Kidney (tissue), 14 donors: ENCODE results near the gene TRPM1. TPM values are rescaled to one million over a fixed set of nuclear protein-coding genes. Genes with fewer than 3 reads are reported as not detected.

ENCODE experiments used
- DNase-seq, 5 donors: peaks; one replicate each; pipeline ENCODE4 v3.0.0-alpha.2; 2013 to 2020
- FAIRE-seq: peaks from 2 replicates; lab custom pipeline; 2012; peaks lifted over from hg19 to GRCh38; lab: Jason Lieb, UNC
- H3K27ac ChIP-seq, 2 donors: one replicate each; pipeline ENCODE4 v1.7.0; 2013; ENCODE audit warnings: low read depth in 2 of 2, low read length in 2 of 2, inconsistent platforms in 1 of 2
- H3K27me3 ChIP-seq: one replicate; pipeline ENCODE4 v1.7.1; 2013; ENCODE audit warnings: low read length, inconsistent platforms; ENCODE audit not compliant: control insufficient read depth, insufficient read depth
- H3K36me3 ChIP-seq, 3 donors: one replicate each; pipeline versions ENCODE4 v1.7.0 to v1.7.1; 2013; ENCODE audit warnings: low read length in 3 of 3, control low read depth in 1 of 3, inconsistent platforms in 1 of 3; ENCODE audit not compliant: insufficient read depth in 3 of 3, control insufficient read depth in 2 of 3
- H3K4me1 ChIP-seq, 3 donors: one replicate each; pipeline versions ENCODE4 v1.7.0 to v1.7.1; 2013; ENCODE audit warnings: low read length in 3 of 3, inconsistent platforms in 1 of 3, low read depth in 1 of 3; ENCODE audit not compliant: control insufficient read depth in 2 of 3, insufficient read depth in 2 of 3
- H3K4me3 ChIP-seq, 3 donors: one replicate each; pipeline versions ENCODE4 v1.7.0 to v1.8.1; 2013; ENCODE audit warnings: low read length in 3 of 3, control low read depth in 1 of 3, inconsistent platforms in 1 of 3
- H3K9ac ChIP-seq, 3 donors: one replicate each; pipeline versions ENCODE4 v1.7.0 to v1.7.1; 2013; ENCODE audit warnings: low read length in 3 of 3, control low read depth in 1 of 3, inconsistent platforms in 1 of 3
- H3K9me3 ChIP-seq, 3 donors: one replicate each; pipeline versions ENCODE4 v1.7.0 to v1.7.1; 2013; ENCODE audit warnings: low read length in 3 of 3, control low read depth in 1 of 3, inconsistent platforms in 1 of 3; ENCODE audit not compliant: control insufficient read depth in 2 of 3, insufficient read depth in 1 of 3
- CTCF ChIP-seq: IDR thresholded peaks from 3 replicates; pipeline ENCODE4 v1.5.1; 2012; ENCODE audit warnings: mild to moderate bottlenecking, moderate library complexity, borderline replicate concordance; ENCODE audit not compliant: insufficient read depth; ENCODE audit errors: extremely low read depth
- intact Hi-C: fragments of 100-400 bp; cut with DNase I; formaldehyde crosslinking; loops from one replicate; pipeline ENCODE4 v1.11.1; 2022
- polyA plus RNA-seq: library from polyadenylated mRNA; stranded (reverse); fragments of 350-450 nt; fragmentation: Illumina TruSeq; extraction: RNeasy Lipid Tissue Mini Kit (QIAGEN cat#74804); gene quantifications from one replicate; pipeline ENCODE4 v1.2.3, GENCODE V29; 2014; ENCODE audit warnings: low read depth, low replicate concordance; ENCODE audit not compliant: insufficient read depth
- total RNA-seq: library from RNA; stranded (reverse); fragmentation: NEBNext Ultra II Directional; extraction: Animal tissue kit (Norgen Biotek cat#: 25700); gene quantifications from one replicate; pipeline ENCODE4 v1.2.1, GENCODE V29; 2021
- donor health status: control.
- donor health status: control.
- donor health status: control.
- donor health status: control.
- donor health status: control.
- donor health status: DM: yes; HTN: yes; CAD: no.
- donor health status: Normal renal cell carcinoma (clear cell type).

TRPM1 gene
- total and polyA plus RNA-seq, 2 donors from 2014 or later, result 1.3 TPM; not detected in 1

GRCh38 chr15:31145271-31145911, 43.9 kb upstream of the TRPM1 start:
- FAIRE-seq, result no peak

GRCh38 chr15:31141792-31142191, 40.3 kb upstream of the TRPM1 start:
- FAIRE-seq (no peak), DNase-seq (no peak)
- no peak overlapping the region for H3K4me3 ChIP-seq
- no peak overlapping the region for H3K27ac ChIP-seq
- no peak overlapping the region for H3K9ac ChIP-seq
- no peaks in the 10 kb centered on the region for H3K36me3 ChIP-seq
- no peaks in the 10 kb centered on the region for H3K4me1 ChIP-seq
- no peak for TF ChIP-seq CTCF
- H3K9me3 ChIP-seq, result no peaks in the 10 kb centered on the region
- intact Hi-C loops, result no loop called here
- no peaks in the 10 kb centered on the region for H3K27me3 ChIP-seq

More at GRCh38 chr15:31145271-31145911, 43.9 kb upstream of the TRPM1 start:
- no peak overlapping the region for H3K4me3 ChIP-seq
- H3K27ac ChIP-seq, result no peak overlapping the region
- no peaks in the 10 kb centered on the region for H3K4me1 ChIP-seq
- intact Hi-C loops, result no loop called here
- no peaks in the 10 kb centered on the region for H3K36me3 ChIP-seq
- H3K9me3 ChIP-seq, result no peaks in the 10 kb centered on the region
- no peak for TF ChIP-seq CTCF
- no peak for DNase-seq
- H3K27me3 ChIP-seq, result no peaks in the 10 kb centered on the region
- no peak overlapping the region for H3K9ac ChIP-seq

- intact Hi-C loops, result loop anchor here (10.0 kb wide), 1 partner anchor 232 kb away; the partner anchor contains the start of gene FAN1
- no peaks in the 10 kb centered on the region for H3K9me3 ChIP-seq
- H3K4me1 ChIP-seq, result no peaks in the 10 kb centered on the region
- TF ChIP-seq CTCF, result no peak
- FAIRE-seq (no peak), DNase-seq (no peak)
- H3K27ac ChIP-seq, result no peak overlapping the region
- no peaks in the 10 kb centered on the region for H3K27me3 ChIP-seq
- H3K4me3 ChIP-seq, result no peak overlapping the region
- H3K9ac ChIP-seq, result no peak overlapping the region
- no peaks in the 10 kb centered on the region for H3K36me3 ChIP-seq
Measured at GRCh38 chr15:31136607-31137328, 35.2 kb upstream of the TRPM1 start.
